Measurements from ENCODE around the gene NXT1.

Gene NXT1

DNA sequence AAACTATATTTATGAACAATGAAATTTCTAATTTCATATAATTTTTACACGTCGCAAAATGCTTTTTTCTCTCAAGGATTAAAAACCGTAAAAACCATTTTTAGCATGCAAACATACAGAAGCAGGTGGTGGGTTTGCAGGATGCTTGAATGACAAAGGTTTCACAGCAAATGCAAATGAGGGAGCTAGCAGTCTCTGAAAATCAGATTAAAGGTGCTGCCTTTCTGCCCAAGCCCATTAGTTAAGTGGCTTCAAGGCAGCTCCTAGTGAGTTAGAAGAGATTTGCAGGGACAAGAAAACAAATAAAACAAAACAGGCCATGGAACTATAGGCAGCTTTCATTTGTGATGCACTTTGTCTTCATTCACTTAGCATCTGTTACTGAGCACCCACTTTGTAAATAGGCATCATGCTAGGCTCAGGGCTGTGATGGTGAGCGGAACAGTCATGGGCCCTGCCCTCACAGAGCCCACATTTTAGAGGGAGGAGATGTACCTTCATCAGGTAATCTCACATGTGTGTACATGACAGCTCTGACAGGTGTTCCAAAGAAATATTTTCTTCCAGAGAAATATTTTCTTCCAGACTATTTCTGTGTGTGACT lies 41.2 kb downstream of the NXT1 start:
- no peak for DNase-seq

DNA sequence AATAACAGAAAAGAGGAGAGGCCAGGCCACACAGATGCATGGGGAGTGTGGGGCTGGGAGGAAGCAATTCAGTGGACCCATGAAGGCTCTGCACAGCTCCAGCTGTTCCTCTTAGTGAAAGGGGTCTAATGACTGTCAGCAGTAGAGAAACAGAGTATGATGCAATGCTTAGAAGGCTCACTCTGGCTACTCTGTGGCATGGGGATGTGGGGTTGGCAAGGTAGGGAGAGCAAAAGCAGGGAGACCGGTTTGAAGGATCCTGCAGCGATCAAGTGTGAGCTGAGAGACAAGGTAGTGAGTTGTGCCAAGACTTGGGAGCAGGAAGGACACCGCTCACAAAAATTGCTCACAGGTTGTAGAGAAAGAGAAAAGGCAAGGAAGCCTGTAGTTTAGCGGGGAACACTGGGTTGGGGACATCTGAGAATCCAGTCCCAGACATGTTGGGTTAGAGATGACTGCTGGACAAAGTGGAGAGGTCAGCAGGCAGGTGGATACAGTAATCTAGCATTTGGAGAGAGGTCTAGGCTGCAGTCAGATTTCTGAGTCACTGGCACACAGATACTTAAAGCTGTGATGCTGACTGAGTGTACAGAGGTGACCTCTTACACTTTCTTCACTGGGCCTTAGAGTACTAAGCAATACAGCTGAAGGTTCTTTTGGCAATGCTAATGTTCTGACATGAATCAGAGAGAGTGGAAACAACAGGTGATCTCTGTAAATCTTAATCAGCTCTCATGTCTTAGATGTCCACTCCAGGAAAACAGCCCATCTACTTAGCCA lies 43.6 kb downstream of the NXT1 start:
- no peak for DNase-seq

DNA sequence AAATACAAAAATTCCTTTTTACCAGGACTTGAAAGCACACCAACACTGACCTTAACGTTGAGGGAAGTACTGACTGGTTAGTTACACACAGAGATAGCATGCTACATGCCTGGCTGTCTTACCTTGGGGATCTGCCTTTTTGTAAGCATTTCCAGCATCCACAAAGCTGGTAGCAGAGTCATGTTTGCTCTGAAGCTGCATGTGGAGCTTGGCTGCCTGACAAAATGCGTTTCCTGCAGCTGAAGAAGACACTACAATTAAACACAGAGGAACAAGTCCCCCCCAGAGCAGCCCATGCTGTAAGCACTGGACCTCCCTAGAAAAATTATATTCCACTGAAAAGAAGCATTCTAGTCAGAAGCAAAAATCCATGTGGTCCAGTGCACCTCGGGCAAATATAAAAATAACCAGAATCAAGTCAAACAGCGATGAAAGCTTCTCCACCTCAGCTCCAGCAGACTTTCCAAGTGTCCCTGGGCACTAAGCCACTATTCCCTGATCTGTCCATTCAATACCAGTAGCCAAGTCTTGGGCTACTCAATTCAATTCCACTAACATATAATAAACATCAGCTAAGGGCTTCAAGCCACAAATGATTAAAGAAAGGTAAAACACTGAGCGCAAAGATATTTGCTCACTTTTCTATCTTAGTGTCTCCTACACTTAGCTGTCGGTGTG lies 46.5 kb downstream of the NXT1 start:
- DNase-seq: peak; percentile 7

DNA sequence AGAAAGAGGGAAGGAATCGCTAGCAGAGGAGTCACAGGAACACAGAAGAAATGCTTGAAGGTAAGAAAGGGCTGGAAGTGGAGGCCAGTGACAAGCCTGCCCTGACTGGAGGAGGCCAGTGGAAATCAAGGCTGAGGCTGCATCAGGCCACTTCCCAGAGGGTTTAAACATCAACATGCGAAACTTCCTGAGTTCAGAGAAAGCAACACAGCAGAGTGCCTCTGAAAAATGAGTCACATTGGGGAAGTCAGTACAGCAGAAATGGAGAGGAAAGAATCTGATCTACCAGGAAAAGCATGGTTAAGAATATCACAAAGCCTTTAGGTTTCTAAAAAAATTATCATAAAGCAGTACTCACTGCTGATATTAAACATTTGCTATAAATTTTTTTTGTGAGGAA lies 47.4 kb downstream of the NXT1 start:
- peak; percentile 10 for DNase-seq

DNA sequence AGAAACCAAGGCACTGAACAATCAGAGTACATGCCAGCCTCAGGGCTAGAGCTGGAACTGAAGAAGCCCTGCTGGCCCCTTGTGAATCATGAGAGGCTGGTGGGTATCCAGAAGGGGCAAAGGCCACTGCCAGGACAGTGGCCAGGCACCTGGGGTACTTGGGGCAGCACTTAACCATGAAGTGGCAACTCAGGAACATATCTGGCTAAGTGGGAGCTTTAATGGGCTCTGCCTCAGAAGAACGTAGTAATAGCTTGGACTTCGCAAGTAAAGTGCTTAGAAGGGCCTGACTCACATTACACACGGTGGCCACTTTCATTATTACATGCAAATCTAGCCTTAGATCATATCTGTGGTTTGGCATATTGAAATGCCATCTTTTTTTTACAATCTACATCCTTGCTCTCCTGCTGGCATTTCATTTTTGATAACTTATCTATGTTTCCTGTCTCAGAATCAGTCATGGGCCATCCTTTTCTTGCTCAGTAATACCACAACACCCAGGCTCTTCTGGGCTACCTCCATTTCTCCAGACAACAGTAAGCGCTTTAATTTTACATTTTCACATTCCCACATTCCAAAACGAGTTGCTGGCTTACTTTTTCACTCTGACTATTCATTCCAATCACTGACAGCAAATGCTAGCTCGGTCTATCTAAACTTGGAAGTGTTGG lies 49.1 kb downstream of the NXT1 start:
- peak; percentile 26 for DNase-seq

DNA sequence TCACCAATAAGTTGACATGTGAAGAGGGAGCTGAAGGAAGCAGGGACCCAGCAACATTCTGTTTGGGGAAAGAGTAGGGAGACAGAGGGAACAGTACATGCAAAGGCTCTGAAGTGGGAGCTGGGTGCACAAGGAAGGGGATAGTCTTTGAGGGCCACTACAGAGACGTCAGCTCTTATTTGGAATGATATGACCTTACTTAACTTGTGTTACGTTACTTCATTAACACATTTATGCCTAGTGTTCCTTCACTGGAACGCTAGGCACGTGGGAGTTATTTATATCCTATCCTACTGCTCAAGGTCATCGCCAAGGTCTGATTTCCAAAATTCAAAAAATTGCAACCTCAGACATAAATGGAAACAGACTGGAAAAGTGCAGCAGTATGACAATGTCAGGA lies 50.5 kb downstream of the NXT1 start:
- no peak for DNase-seq

DNA sequence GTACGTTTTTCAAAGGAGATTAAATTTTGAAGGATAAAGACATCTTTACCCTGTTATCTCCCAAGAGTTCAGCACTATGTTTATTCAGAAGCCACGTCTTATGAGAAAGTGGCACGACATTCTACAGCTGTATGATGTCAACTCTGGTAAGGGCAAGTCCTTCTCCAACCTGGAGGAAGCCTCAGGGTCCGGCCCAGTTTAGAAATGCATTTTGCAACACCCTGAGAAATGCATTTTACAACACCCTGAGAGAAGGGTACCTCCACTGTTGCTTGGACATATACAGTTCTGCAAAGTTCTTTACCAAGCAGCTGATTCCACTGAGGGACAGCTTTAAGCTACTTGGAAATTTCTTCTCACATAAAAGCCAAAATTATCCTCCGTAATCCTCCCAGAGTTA lies 53.2 kb downstream of the NXT1 start:
- DNase-seq: no peak

DNA sequence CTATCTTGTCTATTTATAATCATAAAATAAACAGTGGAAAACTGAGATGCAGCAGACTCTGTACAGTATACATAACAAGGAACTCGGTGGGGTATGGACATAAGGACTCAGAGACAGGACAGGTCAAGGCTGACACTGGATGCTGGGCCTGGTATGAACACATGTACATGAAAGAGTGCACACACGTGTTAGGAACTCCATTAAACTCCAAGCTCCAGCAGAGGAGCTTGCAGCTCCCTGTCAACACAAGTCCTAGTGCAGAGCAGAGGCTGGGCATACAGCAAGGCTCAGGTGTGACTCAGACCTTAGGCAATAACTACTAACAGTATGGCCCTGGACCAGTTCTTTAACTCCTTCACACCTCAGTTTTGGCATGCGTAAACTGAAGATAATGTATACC lies 53.6 kb downstream of the NXT1 start:
- DNase-seq: no peak
